Stimulated activated CD8-positive, alpha-beta memory T cell treated with anti-CD3 and anti-CD28 coated beads, Interleukin-12 subunit alpha, Interleukin-12 subunit beta, amount 100 ng/mL, for 4 hours (primary cell): ENCODE results near the gene HCN4.

Experiments
- DNase-seq: peaks from one replicate; pipeline ENCODE4 v3.0.0-alpha.2; 2020; ENCODE audit warnings: low read depth

Gene HCN4

GRCh38 chr15:73344056-73344455, 24.7 kb downstream of the HCN4 start:
- no peak for DNase-seq

DNA sequence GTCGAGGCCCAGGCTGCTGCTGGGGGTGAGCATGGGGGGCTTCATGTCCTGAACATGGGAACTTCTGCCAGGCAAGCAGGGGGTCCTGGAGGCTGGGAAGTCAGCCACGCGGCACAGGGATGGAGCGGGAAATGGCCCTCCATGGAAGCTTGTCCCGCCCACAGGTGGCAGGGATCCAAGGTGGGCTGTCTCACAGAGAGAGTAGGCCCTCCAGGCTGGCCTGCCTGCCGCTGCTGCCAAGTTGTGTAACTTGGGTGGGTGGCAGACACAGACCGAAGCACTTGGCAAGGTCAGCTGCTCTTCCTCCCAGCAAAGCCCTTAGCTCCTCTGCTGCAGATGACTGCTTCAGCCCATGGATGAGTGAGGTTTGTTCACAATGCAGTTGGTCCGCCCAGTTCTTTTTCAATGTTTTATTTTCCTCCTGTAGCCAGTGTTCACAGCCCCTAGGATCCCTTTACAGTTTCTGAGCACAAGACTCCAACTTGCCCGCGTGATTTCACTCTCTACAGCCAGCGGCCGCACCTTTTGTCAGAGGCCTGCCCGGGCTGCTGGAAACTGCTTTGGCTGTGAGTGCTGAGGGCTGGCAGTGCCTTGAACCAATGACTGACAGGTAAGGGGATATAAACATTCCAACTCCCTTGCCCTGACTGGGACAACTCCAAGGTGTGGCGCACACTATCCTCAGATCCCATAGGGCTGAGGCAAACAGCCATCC, 26.7 kb downstream of the HCN4 start:
- DNase-seq = no peak

GRCh38 chr15:73340502-73341192, 28.1 kb downstream of the HCN4 start:
- no peak for DNase-seq

- no peak for DNase-seq
Measured at GRCh38 chr15:73338606-73339374, 30.0 kb downstream of the HCN4 start.

DNA sequence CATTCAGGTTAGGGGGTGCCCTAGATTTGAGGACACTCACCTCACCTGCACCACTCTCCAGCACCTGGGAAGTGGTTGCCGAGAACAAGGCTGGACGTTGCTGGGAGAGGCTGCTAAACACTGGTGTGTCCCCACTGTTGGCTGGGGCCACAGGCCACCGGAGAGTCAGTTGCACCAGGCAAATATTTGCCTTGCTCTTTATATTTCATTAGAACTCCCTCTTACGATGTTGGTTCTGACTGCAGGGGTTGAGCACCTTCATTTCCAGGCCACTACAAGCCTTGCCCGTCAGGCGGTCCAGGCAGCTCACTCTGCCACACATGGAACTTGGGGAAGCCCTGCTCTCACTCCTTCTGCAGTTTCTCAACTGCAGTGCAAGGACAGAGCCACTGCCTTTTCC, 30.7 kb downstream of the HCN4 start:
- no peak for DNase-seq

GRCh38 chr15:73337187-73337586, 31.6 kb downstream of the HCN4 start:
- DNase-seq = no peak

DNA sequence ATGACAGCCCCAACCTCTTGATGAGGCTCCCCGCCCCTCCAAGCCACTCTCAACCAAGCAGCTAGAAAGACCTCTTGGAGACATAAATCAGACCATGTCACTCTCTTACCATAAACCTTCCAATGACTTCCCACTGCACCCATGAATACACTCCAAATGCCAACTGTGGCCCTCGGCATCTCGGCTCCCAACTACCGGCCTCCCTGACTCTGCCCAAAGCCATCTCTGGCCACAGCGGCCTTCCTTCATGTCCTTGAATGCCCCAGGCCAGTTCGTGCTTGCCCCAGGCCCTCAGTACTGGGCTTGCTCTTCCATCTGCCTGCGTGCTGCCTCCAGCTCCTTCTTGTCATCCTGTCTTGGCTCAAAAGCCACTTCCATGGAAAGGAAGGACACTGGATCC, 32.0 kb downstream of the HCN4 start:
- DNase-seq = no peak

DNA sequence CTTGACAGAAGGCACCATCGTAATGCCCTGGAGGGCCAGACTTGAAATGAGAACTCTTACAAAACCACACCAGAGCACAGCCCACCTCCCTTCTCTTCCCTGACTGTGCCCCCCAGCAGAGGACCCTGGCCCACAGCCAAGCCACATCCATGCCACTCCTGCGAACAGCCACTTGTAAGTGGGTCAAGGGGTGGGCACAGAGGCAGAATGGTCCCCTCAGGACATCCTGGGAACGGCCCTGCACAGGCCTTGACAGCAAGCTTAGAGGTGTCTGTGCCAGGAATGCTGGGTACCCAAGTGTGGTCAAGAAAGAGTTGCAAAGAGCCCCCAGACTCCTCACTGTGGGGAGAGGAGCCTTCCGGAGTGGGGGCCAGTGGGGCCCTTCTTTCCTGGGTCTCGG, 33.3 kb downstream of the HCN4 start:
- no peak for DNase-seq

DNA sequence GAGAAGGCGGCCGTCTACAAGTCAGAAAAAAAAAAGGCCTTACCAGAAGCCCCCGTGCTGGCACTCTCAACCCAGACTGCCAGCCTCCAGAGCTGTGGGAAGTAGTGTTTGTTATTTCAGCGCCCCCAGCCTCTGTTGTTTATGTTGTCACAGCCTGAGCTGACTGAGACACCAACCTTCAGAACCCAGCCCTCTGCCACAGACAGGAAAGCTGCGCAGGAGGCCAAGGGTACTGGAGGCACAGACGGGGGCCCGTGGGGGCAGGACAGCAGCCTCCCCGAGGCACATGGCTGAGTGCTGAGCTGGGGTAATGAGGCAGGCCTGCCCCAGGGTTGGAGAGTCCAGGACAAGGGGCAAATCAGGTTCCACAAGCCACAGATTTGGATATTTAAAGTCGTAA, 33.7 kb downstream of the HCN4 start:
- DNase-seq = no peak

- no peak for DNase-seq
Measured at GRCh38 chr15:73334086-73334485, 34.7 kb downstream of the HCN4 start.

GRCh38 chr15:73333001-73333400, 35.8 kb downstream of the HCN4 start:
- no peak for DNase-seq

- DNase-seq = no peak
Measured at GRCh38 chr15:73331991-73332925, 36.5 kb downstream of the HCN4 start.

GRCh38 chr15:73331501-73331900, 37.3 kb downstream of the HCN4 start:
- DNase-seq = no peak

DNA sequence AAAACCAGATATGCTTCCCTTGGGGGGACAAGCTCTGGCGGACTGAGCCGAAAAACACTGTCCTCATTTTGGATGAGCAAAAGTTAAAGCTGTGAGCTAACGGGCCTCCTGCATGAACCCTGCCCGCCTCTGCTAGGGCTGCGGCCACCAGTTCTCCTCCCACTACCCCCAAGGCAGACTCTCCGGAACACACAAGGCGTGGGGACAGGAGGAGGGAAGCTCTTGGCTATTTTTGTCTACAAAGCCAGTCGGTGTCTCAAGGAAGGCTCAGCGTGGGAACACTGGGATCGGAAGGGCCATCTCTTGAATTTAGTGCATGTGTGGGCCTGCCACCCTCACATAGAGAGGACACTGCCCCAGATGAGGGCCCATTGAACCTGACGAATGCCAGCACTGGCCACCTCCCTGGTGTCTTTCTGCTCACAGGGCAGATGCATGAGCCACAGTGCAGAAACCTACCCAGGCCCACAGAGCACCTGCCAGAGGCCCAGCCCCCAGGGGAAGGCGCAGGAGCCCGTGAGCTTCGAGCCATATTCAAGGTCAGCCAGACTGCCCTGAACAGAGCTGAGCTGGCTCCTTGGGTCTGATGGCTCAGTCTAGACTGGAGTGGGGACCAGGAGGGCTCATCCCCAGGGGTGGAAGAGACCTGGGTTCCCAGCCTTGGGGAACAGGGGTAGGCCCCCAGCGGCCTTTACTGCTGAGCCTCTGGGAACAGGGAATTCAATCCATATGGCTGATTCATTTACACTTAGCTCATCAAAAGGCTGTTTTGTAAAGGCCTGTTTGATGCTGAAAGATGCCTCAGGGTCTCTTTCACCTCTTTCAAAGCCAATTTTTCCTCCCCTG, 38.3 kb downstream of the HCN4 start:
- no peak for DNase-seq

DNA sequence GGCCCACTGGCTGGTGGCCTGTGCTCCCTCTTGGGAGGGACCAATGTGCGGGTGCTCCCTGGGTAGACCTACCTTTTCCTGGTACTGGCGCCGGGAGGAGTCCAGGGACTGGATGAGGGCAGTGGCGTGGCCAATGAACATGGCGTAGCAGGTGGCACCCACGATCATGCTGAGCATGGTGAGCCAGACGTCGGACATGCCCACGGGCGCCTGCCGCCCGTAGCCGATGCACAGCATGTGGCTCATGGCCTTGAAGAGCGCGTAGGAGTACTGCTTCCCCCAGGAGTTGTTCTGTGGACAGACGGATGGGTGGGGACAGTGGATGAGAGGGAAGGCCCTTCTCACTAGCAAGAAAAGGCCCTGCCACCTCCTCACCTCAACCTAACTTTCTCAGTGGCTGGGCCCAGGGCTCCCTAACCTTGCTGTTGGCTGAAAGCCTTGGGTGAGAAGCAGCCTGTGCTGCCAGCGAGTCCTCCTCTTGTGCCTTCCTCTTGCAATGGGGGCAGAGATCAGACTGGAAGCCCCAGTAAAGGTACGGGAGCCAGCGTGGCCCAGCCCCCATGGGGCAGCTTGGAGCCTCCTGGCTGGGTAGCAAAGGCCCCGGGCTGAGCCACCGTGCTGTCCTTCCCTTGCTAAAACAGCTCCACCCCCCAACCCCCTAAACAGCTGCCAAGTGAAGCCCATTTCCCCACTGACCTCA, 39.1 kb downstream of the HCN4 start:
- no peak for DNase-seq

DNA sequence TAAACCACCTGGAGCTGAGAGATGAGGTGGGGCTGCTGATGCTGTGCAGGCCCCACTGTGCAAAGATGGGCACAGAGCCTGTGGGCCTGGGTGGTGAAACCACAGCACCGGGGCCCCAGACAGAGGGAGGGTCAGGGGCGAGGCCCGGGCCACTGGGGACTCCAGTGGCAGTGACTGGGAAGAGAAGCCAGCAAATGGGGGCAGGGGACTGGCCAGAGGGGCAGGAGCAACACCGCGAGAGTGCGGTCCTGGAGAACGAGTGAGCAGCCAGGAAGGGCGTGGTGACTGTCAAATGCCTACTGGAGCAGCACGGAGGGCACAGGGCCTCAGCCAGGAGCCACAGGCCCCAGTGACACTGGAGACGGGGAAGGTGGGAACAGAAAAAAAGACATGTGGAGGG, 39.8 kb downstream of the HCN4 start:
- no peak for DNase-seq

GRCh38 chr15:73328149-73328820, 40.5 kb downstream of the HCN4 start:
- no peak for DNase-seq

GRCh38 chr15:73326157-73326556, 42.6 kb downstream of the HCN4 start:
- no peak for DNase-seq

DNA sequence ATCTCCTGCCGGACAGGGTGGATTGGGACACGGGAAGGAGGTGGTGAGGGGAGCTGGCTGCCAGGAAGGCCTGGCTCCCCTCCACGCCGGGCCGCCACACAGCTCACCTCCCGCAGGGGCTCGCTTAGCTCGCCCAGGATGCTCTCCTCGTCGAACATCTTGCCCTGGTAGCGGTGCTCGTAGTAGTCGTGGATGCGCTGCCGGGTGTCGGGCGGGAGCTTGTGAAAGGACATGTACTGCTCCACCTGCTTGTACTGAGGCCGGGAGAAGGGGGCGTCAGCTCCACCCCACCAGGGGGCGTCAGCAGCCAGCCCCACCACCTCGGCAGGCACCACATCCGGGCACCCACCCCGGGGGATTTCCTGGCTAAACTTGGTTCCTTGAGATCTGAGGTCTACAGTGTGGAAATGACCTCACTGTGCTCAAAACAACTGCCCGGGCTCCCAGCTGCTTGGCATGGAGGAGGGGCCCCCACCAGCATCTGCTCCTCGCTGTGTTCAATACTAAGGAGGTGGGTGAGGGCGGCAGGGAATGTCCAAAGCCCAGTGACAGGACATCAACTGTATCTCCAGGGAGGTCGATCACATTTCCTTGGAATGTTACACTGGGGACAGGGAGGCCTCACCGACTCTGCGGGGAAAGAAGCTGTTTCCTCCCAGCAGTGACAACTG, 43.4 kb downstream of the HCN4 start:
- DNase-seq = no peak
